ENCODE measurements around the gene ADARB2.

DNA sequence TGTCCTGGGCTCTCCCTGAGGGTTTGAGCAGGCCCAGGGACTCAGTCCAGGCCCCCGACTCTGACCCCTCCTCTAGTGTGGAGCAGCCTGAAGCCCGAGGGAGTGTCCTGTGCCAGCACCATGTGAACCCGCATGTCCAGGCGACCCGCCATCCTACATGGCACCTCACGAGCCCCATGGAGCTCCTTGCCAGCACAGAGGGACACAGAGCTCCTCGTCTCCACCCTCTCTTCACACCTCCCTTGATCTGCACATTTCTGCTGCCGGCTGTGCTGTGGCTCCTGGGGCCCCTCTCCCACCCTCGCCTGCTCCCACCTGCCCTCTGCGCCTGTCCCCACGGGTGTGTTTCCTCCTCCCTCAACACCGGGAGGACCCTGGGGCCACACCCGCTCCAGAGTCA, 103.5 kb downstream of the ADARB2 start:
- TF ChIP-seq, protein P1, sequence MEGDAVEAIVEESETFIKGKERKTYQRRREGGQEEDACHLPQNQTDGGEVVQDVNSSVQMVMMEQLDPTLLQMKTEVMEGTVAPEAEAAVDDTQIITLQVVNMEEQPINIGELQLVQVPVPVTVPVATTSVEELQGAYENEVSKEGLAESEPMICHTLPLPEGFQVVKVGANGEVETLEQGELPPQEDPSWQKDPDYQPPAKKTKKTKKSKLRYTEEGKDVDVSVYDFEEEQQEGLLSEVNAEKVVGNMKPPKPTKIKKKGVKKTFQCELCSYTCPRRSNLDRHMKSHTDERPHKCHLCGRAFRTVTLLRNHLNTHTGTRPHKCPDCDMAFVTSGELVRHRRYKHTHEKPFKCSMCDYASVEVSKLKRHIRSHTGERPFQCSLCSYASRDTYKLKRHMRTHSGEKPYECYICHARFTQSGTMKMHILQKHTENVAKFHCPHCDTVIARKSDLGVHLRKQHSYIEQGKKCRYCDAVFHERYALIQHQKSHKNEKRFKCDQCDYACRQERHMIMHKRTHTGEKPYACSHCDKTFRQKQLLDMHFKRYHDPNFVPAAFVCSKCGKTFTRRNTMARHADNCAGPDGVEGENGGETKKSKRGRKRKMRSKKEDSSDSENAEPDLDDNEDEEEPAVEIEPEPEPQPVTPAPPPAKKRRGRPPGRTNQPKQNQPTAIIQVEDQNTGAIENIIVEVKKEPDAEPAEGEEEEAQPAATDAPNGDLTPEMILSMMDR (conservative IDR thresholded peaks at IDR 0.05 in 1 of 2, IDR thresholded peaks at IDR 0.05 in 1 of 2; ENCODE audit: low read depth in 1 of 2, low read length in 2 of 2) = no peak
- TF ChIP-seq EZH2 (IDR thresholded peaks at IDR 0.05; ENCODE audit: low read length, missing control alignments) = no peak
